SIG-M5 (cell line): ENCODE data around the gene NCR2.

Experiments used
- DNase-seq: peaks from one replicate; lab custom pipeline; 2025; lab: John Stamatoyannopoulos, UW

Gene NCR2

GRCh38 chr6:41331401-41332150 lies 3.8 kb upstream of the NCR2 start:
- DNase-seq = no peak

DNA sequence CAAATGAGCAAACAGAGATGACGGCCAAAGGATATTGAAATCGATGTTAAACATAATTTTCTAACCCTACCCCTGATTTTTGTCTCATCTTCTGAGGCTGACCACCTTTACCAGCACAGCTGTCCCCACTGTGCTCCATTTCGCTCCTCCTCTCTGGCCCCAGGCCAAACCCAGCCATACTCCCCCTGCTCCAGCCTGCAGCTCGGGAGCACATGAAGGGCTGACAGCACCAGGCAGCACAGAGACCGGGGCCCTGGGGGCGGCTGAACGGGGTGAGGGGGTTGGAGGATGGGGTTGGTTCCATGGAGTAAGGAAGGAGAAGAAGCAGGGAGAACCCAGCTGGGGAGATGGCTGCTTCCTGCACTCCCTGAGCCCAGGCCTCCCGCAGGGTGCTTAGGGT lies 3.2 kb upstream of the NCR2 start:
- no peak for DNase-seq

DNA sequence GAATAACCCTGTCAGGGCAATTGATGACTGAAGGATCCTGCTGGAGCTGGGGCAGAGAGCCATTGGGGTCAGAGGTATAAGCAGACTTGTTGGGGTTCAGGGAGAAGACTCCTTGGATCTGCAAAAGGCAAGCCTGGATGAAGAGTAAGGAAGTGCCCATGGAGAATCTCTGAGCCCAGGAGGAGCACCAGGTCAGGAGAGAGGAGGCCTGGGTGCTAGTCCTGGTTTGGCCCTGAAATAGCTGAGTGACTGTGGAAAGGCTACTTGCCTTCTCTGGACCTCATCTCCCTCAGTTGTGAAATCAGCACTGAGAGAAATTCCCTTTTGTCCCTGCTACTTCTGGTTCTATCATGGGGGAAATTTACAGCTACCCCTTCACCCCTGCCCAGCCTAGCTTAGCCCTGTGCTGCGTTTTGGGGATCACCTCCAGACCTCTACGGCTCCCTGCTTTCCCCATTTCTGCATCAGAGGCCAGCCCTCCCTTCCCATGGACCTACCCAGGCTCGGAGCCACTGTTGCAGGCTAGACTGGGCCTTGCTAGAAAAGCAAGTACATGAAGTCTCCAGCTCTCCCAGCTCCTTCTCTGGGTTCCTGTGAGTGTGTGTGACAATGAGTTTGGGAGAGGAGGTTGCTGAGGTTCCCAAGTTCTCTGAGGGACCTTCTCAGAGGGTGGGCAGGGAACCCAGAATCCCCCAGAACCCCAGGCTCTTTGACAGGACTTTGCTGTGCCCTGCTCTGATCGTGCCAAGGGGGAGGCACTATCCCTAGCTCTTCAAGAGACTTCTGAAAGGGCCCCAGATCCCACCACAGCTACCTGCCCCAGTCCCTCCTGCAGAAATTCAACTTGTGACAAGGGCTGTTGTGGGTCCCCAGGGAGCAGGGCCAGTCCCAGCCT lies 2.3 kb upstream of the NCR2 start:
- DNase-seq = no peak

- DNase-seq = no peak
Measured at GRCh38 chr6:41334482-41335040, 847 bp upstream of the NCR2 start.

DNA sequence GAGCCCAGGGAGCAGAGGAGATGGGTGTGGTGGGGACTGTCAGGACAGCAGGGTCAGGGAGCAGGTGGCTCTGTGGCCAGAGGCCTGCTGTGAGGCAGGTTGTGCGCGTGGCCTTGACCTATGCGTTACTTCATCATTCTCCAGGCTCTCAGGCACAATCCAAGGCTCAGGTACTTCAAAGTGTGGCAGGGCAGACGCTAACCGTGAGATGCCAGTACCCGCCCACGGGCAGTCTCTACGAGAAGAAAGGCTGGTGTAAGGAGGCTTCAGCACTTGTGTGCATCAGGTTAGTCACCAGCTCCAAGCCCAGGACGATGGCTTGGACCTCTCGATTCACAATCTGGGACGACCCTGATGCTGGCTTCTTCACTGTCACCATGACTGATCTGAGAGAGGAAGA lies 535 bp downstream of the NCR2 start:
- no peak for DNase-seq

- no peak for DNase-seq
Measured at GRCh38 chr6:41336824-41337223, 1.4 kb downstream of the NCR2 start.

DNA sequence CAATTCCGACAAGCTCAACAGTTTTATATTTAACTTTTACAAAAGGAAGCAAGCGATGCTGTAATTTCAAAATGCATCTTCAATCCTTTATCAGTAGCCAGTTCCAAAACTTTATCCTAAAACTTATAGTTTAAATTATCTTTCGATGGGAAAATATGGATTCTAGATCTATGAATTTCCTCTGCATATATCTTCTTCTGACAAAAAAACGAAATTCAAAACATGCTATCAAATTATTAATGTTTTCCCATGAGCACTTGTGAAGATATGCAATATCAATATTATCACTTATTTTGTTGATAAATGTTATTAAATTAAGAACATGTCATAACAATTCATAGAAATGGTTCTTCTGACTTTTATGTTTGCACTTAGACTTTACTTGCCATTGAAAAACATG lies 2.3 kb downstream of the NCR2 start:
- no peak for DNase-seq

GRCh38 chr6:41338659-41339058 lies 3.3 kb downstream of the NCR2 start:
- DNase-seq = no peak

DNA sequence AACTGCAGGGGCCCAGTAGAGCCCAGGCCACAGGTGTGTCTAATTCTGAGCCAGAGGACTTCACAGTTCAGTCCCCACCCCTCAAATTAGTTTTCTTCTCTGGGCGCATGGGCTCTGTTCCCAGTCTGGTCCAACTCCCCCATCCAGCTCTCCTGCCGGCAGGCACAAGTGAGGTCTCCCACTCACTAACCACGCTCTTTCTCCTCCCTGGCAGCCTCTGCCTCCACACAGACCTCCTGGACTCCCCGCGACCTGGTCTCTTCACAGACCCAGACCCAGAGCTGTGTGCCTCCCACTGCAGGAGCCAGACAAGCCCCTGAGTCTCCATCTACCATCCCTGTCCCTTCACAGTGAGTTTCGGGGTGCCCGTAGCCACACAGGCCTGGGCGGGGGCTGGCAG lies 6.2 kb downstream of the NCR2 start:
- DNase-seq = no peak

DNA sequence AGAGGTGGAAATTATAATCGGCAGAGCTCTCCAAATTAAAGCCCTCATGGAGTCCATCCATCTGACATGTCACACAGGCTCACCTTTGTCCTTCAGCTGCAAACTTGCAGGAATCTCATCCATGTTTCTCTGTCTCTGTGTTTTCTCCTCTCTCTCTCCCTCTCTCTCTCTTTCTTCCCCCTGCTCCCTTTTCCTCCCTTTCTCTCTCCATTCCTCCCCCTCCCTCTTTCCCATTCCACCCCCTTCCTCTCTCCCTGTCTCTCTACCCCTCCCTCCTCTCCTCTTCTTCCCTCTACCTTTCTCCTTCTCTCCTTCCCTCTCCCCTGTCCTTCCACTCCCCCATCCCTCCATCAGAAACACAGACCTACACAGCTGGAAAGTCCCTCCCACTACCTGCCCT lies 6.8 kb downstream of the NCR2 start:
- DNase-seq = no peak

- no peak for DNase-seq
Measured at GRCh38 chr6:41343641-41344187, 8.3 kb downstream of the NCR2 start.

- no peak for DNase-seq
Measured at GRCh38 chr6:41344876-41345275, 9.5 kb downstream of the NCR2 start.

- no peak for DNase-seq
Measured at GRCh38 chr6:41345901-41346300, 10.5 kb downstream of the NCR2 start.

- no peak for DNase-seq
Measured at GRCh38 chr6:41346441-41346840, 11.0 kb downstream of the NCR2 start.

GRCh38 chr6:41347378-41348050 lies 12.1 kb downstream of the NCR2 start:
- no peak for DNase-seq

- DNase-seq = no peak
Measured at GRCh38 chr6:41348934-41349333, 13.5 kb downstream of the NCR2 start.

DNA sequence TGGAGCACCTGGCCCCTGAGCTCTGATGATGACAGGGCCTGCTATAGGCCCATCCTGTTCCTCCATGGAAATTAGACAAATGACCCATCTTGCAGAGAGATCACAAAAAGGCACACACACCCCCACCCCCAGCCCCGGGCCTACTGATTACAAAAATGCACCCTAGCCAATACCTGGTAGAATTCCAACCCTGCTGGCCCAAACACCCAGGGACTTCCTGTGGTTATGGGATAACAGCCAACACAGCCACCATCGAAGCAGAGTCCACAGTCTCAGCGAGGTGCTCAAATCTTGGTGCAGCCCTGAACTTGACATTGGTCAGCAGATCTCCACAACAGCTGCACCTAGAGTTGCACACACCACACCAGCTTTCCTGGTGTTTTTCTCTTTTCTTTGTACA lies 17.0 kb downstream of the NCR2 start:
- no peak for DNase-seq

- DNase-seq = no peak
Measured at GRCh38 chr6:41352907-41353306, 17.5 kb downstream of the NCR2 start.

- DNase-seq = no peak
Measured at GRCh38 chr6:41353333-41353732, 17.9 kb downstream of the NCR2 start.

- no peak for DNase-seq
Measured at GRCh38 chr6:41355952-41356351, 20.5 kb downstream of the NCR2 start.

DNA sequence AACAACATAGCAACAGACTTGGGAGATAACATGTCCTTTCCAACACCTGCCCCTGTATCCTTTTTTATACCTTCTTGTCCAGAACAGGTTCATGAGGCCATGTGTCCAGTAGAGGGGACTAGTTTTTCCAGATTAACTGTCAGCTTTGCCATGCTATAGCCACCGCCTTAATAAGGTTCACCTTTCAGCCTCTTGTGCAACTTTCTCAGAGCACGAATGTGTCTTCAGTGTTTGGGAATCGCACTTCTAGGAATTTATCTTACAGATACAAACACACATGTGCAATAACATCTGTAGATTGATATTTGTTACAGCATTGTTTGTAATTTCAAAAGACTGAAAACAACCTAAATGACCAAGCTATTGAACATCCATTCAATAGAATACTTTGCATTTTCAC lies 21.4 kb downstream of the NCR2 start:
- no peak for DNase-seq

DNA sequence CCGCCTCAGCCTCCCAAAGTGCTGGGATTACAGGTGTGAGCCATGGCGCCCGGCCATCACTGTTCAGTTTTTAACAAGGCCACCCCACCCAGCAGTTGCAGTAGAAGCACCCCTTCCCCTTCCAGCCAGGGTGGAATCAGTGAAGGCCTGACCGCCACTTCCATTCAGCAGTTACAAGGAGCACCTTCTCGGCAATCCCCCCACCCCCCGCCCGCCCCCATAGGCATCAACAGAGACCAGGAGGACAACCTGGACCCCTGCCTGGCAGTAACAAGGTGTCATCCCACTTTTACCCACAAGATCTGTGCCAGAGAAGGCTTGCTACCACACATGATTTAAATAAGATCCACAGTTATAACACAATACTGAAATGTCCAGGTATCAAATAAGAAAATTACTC lies 23.1 kb downstream of the NCR2 start:
- DNase-seq = no peak
